ENCODE data around the gene BCCIP. TPM values are rescaled to one million over a fixed set of nuclear protein-coding genes. Genes with fewer than 3 reads are reported as not detected.

BCCIP gene
- total RNA-seq, 1 donor from 2014 or later: 45.1 TPM

- H3K4me1 ChIP-seq: no peaks in the 10 kb centered on the region
- peaks cover 8% of the 10 kb centered on the region for H3K36me3 ChIP-seq
- H3K9me3 ChIP-seq (replicated peaks): peaks cover 4% of the 10 kb centered on the region
- H3K27ac ChIP-seq (replicated peaks): no peak overlapping the region
- intact Hi-C loops (cut with micrococcal nuclease): no loop called here
- no peak overlapping the region for H3K4me3 ChIP-seq
- DNase-seq: no peak
- no peak for TF ChIP-seq CTCF (IDR thresholded peaks at IDR 0.05; ENCODE audit: borderline replicate concordance)
- no peaks in the 10 kb centered on the region for H3K27me3 ChIP-seq (ENCODE audit: low read depth)
These were observed 40.7 kb upstream of the BCCIP start for GRCh38 chr10:125782616-125783015.

GRCh38 chr10:125783408-125783807 lies 39.9 kb upstream of the BCCIP start:
- Histone ChIP-seq H3K36me3 (peaks cover 16% of the 10 kb centered on the region), H3K27ac (replicated peaks) (no peak overlapping the region), H3K27me3 (ENCODE audit: low read depth) (no peaks in the 10 kb centered on the region), H3K4me1 (no peaks in the 10 kb centered on the region), H3K9me3 (replicated peaks) (peaks cover 4% of the 10 kb centered on the region), H3K4me3 (no peak overlapping the region)
- no peak for DNase-seq
- TF ChIP-seq CTCF (IDR thresholded peaks at IDR 0.05; ENCODE audit: borderline replicate concordance): no peak
- intact Hi-C loops (cut with micrococcal nuclease): no loop called here

GRCh38 chr10:125783957-125784356 lies 39.4 kb upstream of the BCCIP start:
- H3K27ac ChIP-seq (replicated peaks): no peak overlapping the region
- peaks cover 4% of the 10 kb centered on the region for H3K9me3 ChIP-seq (replicated peaks)
- DNase-seq: no peak
- intact Hi-C loops (cut with micrococcal nuclease): no loop called here
- H3K27me3 ChIP-seq (ENCODE audit: low read depth): no peaks in the 10 kb centered on the region
- H3K36me3 ChIP-seq: peaks cover 22% of the 10 kb centered on the region
- no peak for TF ChIP-seq CTCF (IDR thresholded peaks at IDR 0.05; ENCODE audit: borderline replicate concordance)
- H3K4me1 ChIP-seq: no peaks in the 10 kb centered on the region
- H3K4me3 ChIP-seq: no peak overlapping the region

- DNase-seq: no peak
- H3K27ac ChIP-seq (replicated peaks): no peak overlapping the region
- no peak overlapping the region for H3K4me3 ChIP-seq
- H3K27me3 ChIP-seq (ENCODE audit: low read depth): no peaks in the 10 kb centered on the region
- no peak for TF ChIP-seq CTCF (IDR thresholded peaks at IDR 0.05; ENCODE audit: borderline replicate concordance)
- H3K36me3 ChIP-seq: peaks cover 32% of the 10 kb centered on the region
- H3K4me1 ChIP-seq: no peaks in the 10 kb centered on the region
- intact Hi-C loops (cut with micrococcal nuclease): no loop called here
- H3K9me3 ChIP-seq (replicated peaks): no peaks in the 10 kb centered on the region
These were observed 37.6 kb upstream of the BCCIP start for GRCh38 chr10:125785791-125786190.

- no peak for TF ChIP-seq CTCF (IDR thresholded peaks at IDR 0.05; ENCODE audit: borderline replicate concordance)
- H3K4me3 ChIP-seq: no peak overlapping the region
- no peaks in the 10 kb centered on the region for H3K9me3 ChIP-seq (replicated peaks)
- no peaks in the 10 kb centered on the region for H3K4me1 ChIP-seq
- H3K27me3 ChIP-seq (ENCODE audit: low read depth): no peaks in the 10 kb centered on the region
- peaks cover 58% of the 10 kb centered on the region for H3K36me3 ChIP-seq
- DNase-seq: no peak
- H3K27ac ChIP-seq (replicated peaks): no peak overlapping the region
- intact Hi-C loops (cut with micrococcal nuclease): no loop called here
These were observed 35.0 kb upstream of the BCCIP start for GRCh38 chr10:125788156-125789034.
